Fibroblast of peridontal ligament (primary cell): Measurements from ENCODE around the gene ENDOU.
A peak's percentile ranks its signal among the peaks of the same experiment; 100 is the strongest.
"Not testable (repeated sequence)": the region's sequence is repeated elsewhere in the genome, so short reads cannot be mapped to it uniquely, and the experiment has no call there.

ENCODE experiments used
- DNase-seq: peaks from one replicate; pipeline ENCODE4 v3.0.0-alpha.2; 2010; ENCODE audit errors: extremely low read depth

Gene ENDOU

DNA sequence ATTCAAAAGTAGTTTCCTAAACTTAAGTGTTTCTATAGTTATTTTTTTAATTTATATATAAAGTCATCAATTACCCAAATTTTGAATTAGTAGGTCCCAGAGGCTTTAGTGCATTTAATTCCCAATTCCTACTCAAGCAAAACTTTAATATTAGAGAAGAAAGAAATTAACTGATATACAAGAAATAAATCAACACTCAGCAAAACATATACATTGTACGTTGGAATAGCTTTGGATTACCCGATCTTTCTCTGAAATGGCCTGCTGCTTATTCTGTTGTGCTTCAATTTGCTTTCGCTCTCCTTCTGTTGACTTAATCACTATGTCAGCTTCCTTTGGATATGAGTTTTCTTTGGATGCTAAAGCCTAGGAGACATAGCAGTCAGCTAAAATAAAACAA, 37.7 kb downstream of the ENDOU start:
- DNase-seq, result no peak

DNA sequence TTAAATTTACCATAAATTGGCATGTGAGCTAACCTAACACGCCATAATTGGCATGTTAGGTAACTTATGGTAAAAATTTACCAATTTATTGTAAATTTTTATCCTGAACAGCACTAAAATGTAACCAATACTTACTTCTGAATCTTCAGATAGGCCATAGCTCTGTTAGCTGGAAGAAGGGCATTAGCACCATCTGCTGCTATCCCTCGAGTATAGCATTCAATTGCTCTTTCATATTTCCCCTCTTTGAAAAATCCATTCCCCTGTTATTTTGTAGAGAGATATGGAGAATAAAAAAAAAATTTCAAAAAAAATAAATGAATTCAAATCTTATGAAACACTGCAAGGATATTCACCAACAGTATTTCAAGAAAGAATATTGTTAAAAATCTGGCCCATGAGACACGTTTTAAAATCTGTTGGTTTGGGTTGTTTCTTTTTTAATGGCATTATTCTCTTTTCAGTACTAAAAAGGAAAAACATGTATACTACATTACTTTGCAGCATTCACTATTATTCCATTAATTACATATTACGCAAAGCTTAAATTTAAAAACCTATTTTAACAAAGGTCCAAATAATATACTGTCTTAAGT, 38.5 kb downstream of the ENDOU start:
- DNase-seq, result peak; percentile 74

DNA sequence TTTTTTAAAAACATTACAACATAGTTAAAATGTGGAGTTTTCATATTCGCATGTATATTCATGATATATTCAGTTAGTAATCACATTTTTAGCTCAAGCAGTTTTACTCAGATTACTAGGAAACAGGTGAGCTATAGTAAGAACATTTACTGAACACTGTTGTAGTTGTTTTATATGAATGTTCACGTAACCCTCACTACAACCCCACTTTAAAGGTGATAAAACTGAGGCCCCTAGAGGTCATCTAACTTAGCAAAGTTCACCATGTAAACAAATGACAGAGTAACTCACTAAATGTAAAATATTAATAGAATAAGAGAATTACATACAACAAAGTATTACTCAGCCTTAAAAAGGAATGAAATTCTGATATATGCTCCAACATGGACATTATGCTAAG, 45.5 kb downstream of the ENDOU start:
- DNase-seq, result no peak

DNA sequence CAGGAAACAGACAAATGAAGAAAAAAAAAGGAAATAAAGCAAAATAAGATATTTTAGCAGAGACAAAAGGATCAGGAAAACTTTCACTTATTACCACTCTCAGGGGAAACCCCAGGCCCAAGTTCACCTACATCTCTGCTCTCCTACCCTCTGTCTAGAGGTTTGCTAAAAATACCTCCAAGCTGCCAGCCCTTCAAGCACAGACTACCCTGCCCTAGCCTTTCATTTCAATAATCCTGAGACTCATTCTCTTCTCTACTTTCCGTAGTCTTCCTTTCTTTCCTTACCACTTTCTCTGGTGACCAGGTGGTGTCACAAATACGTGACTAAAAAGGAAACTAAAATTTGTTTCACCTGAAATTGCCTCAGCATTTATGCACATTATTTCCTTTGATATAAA, 53.2 kb downstream of the ENDOU start:
- no peak for DNase-seq

DNA sequence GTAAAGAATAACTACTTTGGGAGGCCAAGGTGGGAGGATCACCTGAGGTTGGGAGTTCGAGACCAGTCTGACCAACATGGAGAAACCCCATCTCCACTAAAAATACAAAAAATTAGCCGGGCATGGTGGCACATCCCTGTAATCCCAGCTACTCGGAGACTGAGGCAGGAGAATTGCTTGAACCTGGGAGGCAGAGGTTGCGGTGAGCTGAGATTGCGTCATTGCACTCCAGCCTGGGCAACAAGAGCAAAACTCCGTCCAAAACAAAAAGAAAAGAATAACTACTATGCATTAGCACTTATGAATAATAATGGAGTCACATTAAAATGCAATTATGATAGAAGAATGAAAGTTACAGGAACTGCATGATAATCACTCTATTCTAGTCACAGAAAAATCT, 57.4 kb downstream of the ENDOU start:
- not testable (repeated sequence) for DNase-seq
